ENCODE measurements around the gene C6orf120. TPM values are rescaled to one million over a fixed set of nuclear protein-coding genes. Genes with fewer than 3 reads are reported as not detected.

The C6orf120 gene
- total RNA-seq, 1 experiment from 2014 or later = 31.5 TPM

DNA sequence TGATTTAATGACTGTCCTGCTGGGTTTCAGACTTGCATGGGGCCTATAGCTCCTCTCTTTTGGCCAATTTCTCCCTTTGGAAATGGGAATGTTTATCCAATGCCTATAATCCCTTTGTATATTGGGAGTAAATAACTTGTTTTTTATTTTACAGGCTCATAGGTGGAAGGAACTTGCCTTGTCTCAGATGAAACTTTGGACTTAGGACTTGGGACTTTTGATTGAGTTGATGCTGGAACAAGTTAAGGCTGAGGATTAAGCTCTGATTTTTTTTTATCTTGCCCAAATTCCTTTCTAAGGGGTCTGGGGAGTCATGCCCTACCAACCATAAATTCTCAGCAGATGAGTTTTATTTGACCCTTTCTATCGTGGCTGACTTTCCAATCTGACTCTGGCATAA, 23.6 kb upstream of the C6orf120 start:
- H3K4me3 ChIP-seq (ENCODE audit: low read depth in 2 of 2, low read length in 2 of 2) = no peak overlapping the region
- TF ChIP-seq, protein P1, sequence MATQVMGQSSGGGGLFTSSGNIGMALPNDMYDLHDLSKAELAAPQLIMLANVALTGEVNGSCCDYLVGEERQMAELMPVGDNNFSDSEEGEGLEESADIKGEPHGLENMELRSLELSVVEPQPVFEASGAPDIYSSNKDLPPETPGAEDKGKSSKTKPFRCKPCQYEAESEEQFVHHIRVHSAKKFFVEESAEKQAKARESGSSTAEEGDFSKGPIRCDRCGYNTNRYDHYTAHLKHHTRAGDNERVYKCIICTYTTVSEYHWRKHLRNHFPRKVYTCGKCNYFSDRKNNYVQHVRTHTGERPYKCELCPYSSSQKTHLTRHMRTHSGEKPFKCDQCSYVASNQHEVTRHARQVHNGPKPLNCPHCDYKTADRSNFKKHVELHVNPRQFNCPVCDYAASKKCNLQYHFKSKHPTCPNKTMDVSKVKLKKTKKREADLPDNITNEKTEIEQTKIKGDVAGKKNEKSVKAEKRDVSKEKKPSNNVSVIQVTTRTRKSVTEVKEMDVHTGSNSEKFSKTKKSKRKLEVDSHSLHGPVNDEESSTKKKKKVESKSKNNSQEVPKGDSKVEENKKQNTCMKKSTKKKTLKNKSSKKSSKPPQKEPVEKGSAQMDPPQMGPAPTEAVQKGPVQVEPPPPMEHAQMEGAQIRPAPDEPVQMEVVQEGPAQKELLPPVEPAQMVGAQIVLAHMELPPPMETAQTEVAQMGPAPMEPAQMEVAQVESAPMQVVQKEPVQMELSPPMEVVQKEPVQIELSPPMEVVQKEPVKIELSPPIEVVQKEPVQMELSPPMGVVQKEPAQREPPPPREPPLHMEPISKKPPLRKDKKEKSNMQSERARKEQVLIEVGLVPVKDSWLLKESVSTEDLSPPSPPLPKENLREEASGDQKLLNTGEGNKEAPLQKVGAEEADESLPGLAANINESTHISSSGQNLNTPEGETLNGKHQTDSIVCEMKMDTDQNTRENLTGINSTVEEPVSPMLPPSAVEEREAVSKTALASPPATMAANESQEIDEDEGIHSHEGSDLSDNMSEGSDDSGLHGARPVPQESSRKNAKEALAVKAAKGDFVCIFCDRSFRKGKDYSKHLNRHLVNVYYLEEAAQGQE (IDR thresholded peaks at IDR 0.05; ENCODE audit: insufficient read depth in 1 of 2, low read depth in 2 of 2, low read length in 1 of 2) = no peak
- no peak for TF ChIP-seq TCF7L2 (IDR thresholded peaks at IDR 0.05; ENCODE audit: low read depth, low read length)
- TF ChIP-seq, protein P2, sequence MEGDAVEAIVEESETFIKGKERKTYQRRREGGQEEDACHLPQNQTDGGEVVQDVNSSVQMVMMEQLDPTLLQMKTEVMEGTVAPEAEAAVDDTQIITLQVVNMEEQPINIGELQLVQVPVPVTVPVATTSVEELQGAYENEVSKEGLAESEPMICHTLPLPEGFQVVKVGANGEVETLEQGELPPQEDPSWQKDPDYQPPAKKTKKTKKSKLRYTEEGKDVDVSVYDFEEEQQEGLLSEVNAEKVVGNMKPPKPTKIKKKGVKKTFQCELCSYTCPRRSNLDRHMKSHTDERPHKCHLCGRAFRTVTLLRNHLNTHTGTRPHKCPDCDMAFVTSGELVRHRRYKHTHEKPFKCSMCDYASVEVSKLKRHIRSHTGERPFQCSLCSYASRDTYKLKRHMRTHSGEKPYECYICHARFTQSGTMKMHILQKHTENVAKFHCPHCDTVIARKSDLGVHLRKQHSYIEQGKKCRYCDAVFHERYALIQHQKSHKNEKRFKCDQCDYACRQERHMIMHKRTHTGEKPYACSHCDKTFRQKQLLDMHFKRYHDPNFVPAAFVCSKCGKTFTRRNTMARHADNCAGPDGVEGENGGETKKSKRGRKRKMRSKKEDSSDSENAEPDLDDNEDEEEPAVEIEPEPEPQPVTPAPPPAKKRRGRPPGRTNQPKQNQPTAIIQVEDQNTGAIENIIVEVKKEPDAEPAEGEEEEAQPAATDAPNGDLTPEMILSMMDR (IDR thresholded peaks at IDR 0.05) = no peak
- TF ChIP-seq POLR2AphosphoS5 (IDR thresholded peaks at IDR 0.05; ENCODE audit: low read depth, low read length) = no peak
- no peak for TF ChIP-seq SIN3A (IDR thresholded peaks at IDR 0.05; ENCODE audit: borderline replicate concordance, insufficient read depth, low read depth, low read length)
- intact Hi-C loops (cut with micrococcal nuclease; ENCODE audit: unreplicated experiment) (no loop called here), in situ Hi-C loops (cut with HindIII; ENCODE audit: low pct_unique_long_range_greater_than_20kb, low sequenced_read_pairs) (no loop called here)
- peaks cover 9% of the 10 kb centered on the region; the same call in 1 of the 2 replicates for H3K9me3 ChIP-seq (ENCODE audit: control insufficient read depth, insufficient read depth, low read depth, low read length)
- no peak overlapping the region for H3K27ac ChIP-seq (ENCODE audit: low read length)
- CTCF ChIA-PET = no interaction called here
- no peaks in the 10 kb centered on the region for H3K4me1 ChIP-seq (ENCODE audit: control insufficient read depth, insufficient read depth, low read length)
- no peaks in the 10 kb centered on the region; the same call in 1 of the 2 replicates for H3K36me3 ChIP-seq (ENCODE audit: control insufficient read depth, insufficient read depth, low read length)
- DNase-seq (ENCODE audit: low read depth, low spot score) = no peak
- POLR2A ChIA-PET = no interaction called here
- no TSS peak for BruUV-seq (replicated peaks)
- no peak for ATAC-seq
- H3K27me3 ChIP-seq (ENCODE audit: control insufficient read depth, insufficient read depth, low read length) = no peaks in the 10 kb centered on the region

GRCh38 chr6:169684056-169684455, 17.9 kb upstream of the C6orf120 start:
- Histone ChIP-seq H3K4me3 (ENCODE audit: low read depth in 2 of 2, low read length in 2 of 2) (no peak overlapping the region), H3K4me1 (ENCODE audit: control insufficient read depth, insufficient read depth, low read length) (no peaks in the 10 kb centered on the region), H3K36me3 (ENCODE audit: control insufficient read depth, insufficient read depth, low read length) (peaks cover 10% of the 10 kb centered on the region; the same call in 1 of the 2 replicates), H3K27me3 (ENCODE audit: control insufficient read depth, insufficient read depth, low read length) (no peaks in the 10 kb centered on the region), H3K9me3 (ENCODE audit: control insufficient read depth, insufficient read depth, low read depth, low read length) (peaks cover 22% of the 10 kb centered on the region; the same call in 1 of the 2 replicates), H3K27ac (ENCODE audit: low read length) (no peak overlapping the region)
- intact Hi-C loops (cut with micrococcal nuclease; ENCODE audit: unreplicated experiment) (no loop called here), in situ Hi-C loops (cut with HindIII; ENCODE audit: low pct_unique_long_range_greater_than_20kb, low sequenced_read_pairs) (no loop called here)
- no TSS peak for BruUV-seq (replicated peaks)
- CTCF ChIA-PET = interaction anchor here (0.5 kb wide), 1 partner anchor 61 kb away, joined by 5 read pairs; no protein-coding TSS in a partner anchor
- no peak for DNase-seq (ENCODE audit: low read depth, low spot score)
- no peak for ATAC-seq
- TF ChIP-seq SIN3A (IDR thresholded peaks at IDR 0.05; ENCODE audit: borderline replicate concordance, insufficient read depth, low read depth, low read length) (no peak), TCF7L2 (IDR thresholded peaks at IDR 0.05; ENCODE audit: low read depth, low read length) (no peak), POLR2AphosphoS5 (IDR thresholded peaks at IDR 0.05; ENCODE audit: low read depth, low read length) (no peak)
- POLR2A ChIA-PET = no interaction called here

DNA sequence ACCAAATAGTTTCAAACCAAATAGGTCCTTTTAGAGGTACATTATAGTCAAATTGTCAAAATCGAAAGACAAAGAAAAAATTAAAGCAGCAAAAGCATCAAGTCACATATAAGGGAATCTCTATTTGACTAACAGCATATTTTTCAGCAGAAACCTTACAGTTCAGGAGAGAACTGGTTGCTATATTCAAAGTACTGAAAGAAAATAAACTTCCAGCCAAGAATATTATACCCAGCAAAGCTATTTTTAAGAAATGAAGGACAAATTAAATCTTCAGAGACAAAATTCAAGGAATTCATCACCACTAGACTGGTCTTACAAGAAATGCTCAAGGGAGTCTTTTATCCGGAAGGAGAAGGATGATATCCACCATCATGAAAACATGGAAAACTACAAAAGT, 16.1 kb upstream of the C6orf120 start:
- ChIA-PET CTCF (no interaction called here), POLR2A (no interaction called here)
- Histone ChIP-seq H3K4me1 (ENCODE audit: control insufficient read depth, insufficient read depth, low read length) (no peaks in the 10 kb centered on the region), H3K27me3 (ENCODE audit: control insufficient read depth, insufficient read depth, low read length) (no peaks in the 10 kb centered on the region), H3K36me3 (ENCODE audit: control insufficient read depth, insufficient read depth, low read length) (peaks cover 10% of the 10 kb centered on the region; the same call in 1 of the 2 replicates), H3K27ac (ENCODE audit: low read length) (no peak overlapping the region), H3K9me3 (ENCODE audit: control insufficient read depth, insufficient read depth, low read depth, low read length) (peaks cover 21% of the 10 kb centered on the region; the same call in 1 of the 2 replicates), H3K4me3 (ENCODE audit: low read depth in 2 of 2, low read length in 2 of 2) (no peak overlapping the region)
- no TSS peak for BruUV-seq (replicated peaks)
- no peak for DNase-seq (ENCODE audit: low read depth, low spot score)
- in situ Hi-C loops (cut with HindIII; ENCODE audit: low pct_unique_long_range_greater_than_20kb, low sequenced_read_pairs) (no loop called here), intact Hi-C loops (cut with micrococcal nuclease; ENCODE audit: unreplicated experiment) (no loop called here)
- no peak for ATAC-seq
- TF ChIP-seq, protein P2 (IDR thresholded peaks at IDR 0.05) = no peak
- TF ChIP-seq TCF7L2 (IDR thresholded peaks at IDR 0.05; ENCODE audit: low read depth, low read length) (no peak), POLR2AphosphoS5 (IDR thresholded peaks at IDR 0.05; ENCODE audit: low read depth, low read length) (no peak), SIN3A (IDR thresholded peaks at IDR 0.05; ENCODE audit: borderline replicate concordance, insufficient read depth, low read depth, low read length) (no peak)
- TF ChIP-seq, protein P1 (IDR thresholded peaks at IDR 0.05; ENCODE audit: insufficient read depth in 1 of 2, low read depth in 2 of 2, low read length in 1 of 2) = no peak

Data from Panc1 (cell line).